H1 (cell line): ENCODE data around the gene SAE1.

Source experiments
- ATF3 ChIP-seq: IDR thresholded peaks from 2 replicates; pipeline ENCODE4 v1.6.1; 2011; ENCODE audit warnings: low read depth, mild to moderate bottlenecking, low read length; ENCODE audit not compliant: insufficient read depth
- BRCA1 ChIP-seq: IDR thresholded peaks from 2 replicates; pipeline ENCODE4 v1.6.1; 2012; ENCODE audit warnings: low read depth, low read length, improper control_type of control experiment
- CBX8 ChIP-seq: fragments of 300-800, 300-1000 bp; sonication (generic); IDR thresholded peaks from 2 replicates; pipeline ENCODE4 v1.7.1; 2016; ENCODE audit warnings: low read depth, low read length, borderline replicate concordance
- CTCF ChIP-seq, 3 experiments: IDR thresholded peaks; 1 replicate in 2 of 3; 2 replicates in 1 of 3; pipeline versions ENCODE4 v1.5.1 to v1.6.1; 2011; ENCODE audit warnings: low read length in 3 of 3, mild to moderate bottlenecking in 3 of 3, inconsistent platforms in 2 of 3, low read depth in 1 of 3, moderate library complexity in 1 of 3; ENCODE audit not compliant: insufficient read depth in 1 of 3; ENCODE audit errors: control extremely low read depth in 1 of 3
- EP300 ChIP-seq, 2 experiments: IDR thresholded peaks; 1 replicate in 1 of 2; 2 replicates in 1 of 2; pipeline ENCODE4 v1.6.1; 2011 to 2012; ENCODE audit warnings: low read depth in 2 of 2, low read length in 2 of 2, mild to moderate bottlenecking in 2 of 2, borderline replicate concordance in 1 of 2, inconsistent platforms in 1 of 2, moderate library complexity in 1 of 2
- EZH2 ChIP-seq: fragments of 200-600 bp; sonication (generic); IDR thresholded peaks from 2 replicates; pipeline ENCODE4 v1.7.1; 2012; ENCODE audit warnings: low read depth, mild to moderate bottlenecking, moderate library complexity, low read length, inconsistent platforms; ENCODE audit not compliant: severe bottlenecking
- FOSL1 ChIP-seq: IDR thresholded peaks from 2 replicates; pipeline ENCODE4 v1.6.1; 2011; ENCODE audit warnings: mild to moderate bottlenecking, low read depth, low read length, moderate library complexity; ENCODE audit not compliant: insufficient read depth
- GABPA ChIP-seq: IDR thresholded peaks from 2 replicates; pipeline ENCODE4 v1.6.1; 2011; ENCODE audit warnings: mild to moderate bottlenecking, low read length, moderate library complexity, borderline replicate concordance; ENCODE audit not compliant: insufficient read depth
- KDM4A ChIP-seq: IDR thresholded peaks from one replicate; pipeline ENCODE4 v1.7.1; 2012; ENCODE audit warnings: low read depth, mild to moderate bottlenecking, moderate library complexity, low read length, inconsistent platforms; ENCODE audit not compliant: severe bottlenecking
- POLR2A ChIP-seq, 2 experiments: IDR thresholded peaks; 1 replicate in 1 of 2; 2 replicates in 1 of 2; pipeline ENCODE4 v1.6.1; 2011; ENCODE audit warnings: low read depth in 2 of 2, low read length in 2 of 2, mild to moderate bottlenecking in 2 of 2; ENCODE audit errors: control extremely low read depth in 1 of 2
- POLR2AphosphoS5 ChIP-seq: IDR thresholded peaks from 2 replicates; pipeline ENCODE4 v1.6.1; 2011; ENCODE audit warnings: low read depth, low read length
- RAD21 ChIP-seq, 2 experiments: IDR thresholded peaks in 1 of 2; conservative IDR thresholded peaks in 1 of 2; 2 replicates each; pipeline ENCODE4 v1.6.1; 2011; ENCODE audit warnings: low read depth in 2 of 2, low read length in 2 of 2, improper control_type of control experiment in 1 of 2, inconsistent platforms in 1 of 2, mild to moderate bottlenecking in 1 of 2, moderate library complexity in 1 of 2
- YY1 ChIP-seq: IDR thresholded peaks from 2 replicates; pipeline ENCODE4 v1.6.1; 2011; ENCODE audit warnings: low read depth, mild to moderate bottlenecking, low read length
- ZNF274 ChIP-seq: IDR thresholded peaks from 2 replicates; pipeline ENCODE4 v1.7.0; 2012; ENCODE audit warnings: low read length, borderline replicate concordance; ENCODE audit errors: extremely low read depth

DNA sequence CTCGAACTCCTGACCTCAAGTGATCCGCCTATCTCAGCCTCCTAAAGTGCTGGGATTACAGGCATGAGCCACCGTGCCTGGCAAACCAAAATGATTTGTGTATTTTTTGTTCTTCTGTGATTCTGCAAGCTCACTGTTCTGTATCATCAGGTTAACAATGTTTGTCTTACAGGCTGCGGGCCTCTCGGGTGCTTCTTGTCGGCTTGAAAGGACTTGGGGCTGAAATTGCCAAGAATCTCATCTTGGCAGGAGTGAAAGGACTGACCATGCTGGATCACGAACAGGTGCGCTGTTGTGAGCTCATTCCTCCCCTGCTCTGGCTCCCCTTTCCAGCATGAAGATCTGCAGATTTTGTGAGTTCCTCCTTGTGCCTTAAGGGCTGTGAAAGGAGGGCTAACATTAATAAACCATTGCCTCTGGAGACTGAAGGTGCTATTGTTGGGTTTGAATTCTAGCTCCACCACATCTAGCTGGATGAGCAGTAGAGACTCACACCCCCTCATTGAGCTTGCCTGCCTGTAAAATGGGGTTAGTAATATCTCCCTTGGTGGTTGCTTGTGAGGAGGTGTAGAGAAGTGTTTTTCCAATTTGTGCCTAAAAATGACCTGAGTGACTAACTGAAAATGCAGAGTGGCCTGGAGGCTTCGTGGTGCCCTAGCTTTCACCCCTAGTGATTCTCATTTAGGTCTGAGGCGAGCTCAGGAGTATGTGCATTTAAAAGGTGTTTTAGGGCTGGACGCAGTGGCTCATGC lies 12.9 kb downstream of the SAE1 start:
- TF ChIP-seq YY1 (no peak), EP300 (IDR thresholded peaks at IDR 0.05; ENCODE audit: borderline replicate concordance in 1 of 2, low read depth in 2 of 2, low read length in 2 of 2) (no peak), ATF3 (no peak), CTCF (IDR thresholded peaks at IDR 0.05; ENCODE audit: control extremely low read depth in 1 of 3, insufficient read depth in 1 of 3, low read depth in 1 of 3, low read length in 3 of 3) (no peak), BRCA1 (no peak), POLR2AphosphoS5 (no peak), EZH2 (no peak), POLR2A (IDR thresholded peaks at IDR 0.05; ENCODE audit: control extremely low read depth in 1 of 2, low read depth in 2 of 2, low read length in 2 of 2) (no peak), GABPA (no peak), ZNF274 (no peak), RAD21 (IDR thresholded peaks at IDR 0.05 in 1 of 2, conservative IDR thresholded peaks at IDR 0.05 in 1 of 2; ENCODE audit: low read depth in 2 of 2, low read length in 2 of 2) (no peak), FOSL1 (no peak), CBX8 (no peak), KDM4A (no peak)
